Measurements from ENCODE around the gene LCN10. TPM values are rescaled to one million over a fixed set of nuclear protein-coding genes. Genes with fewer than 3 reads are reported as not detected.
A peak's percentile ranks its signal among the peaks of the same experiment; 100 is the strongest.
"Not testable (repeated sequence)": the region's sequence is repeated elsewhere in the genome, so short reads cannot be mapped to it uniquely, and the experiment has no call there.

The LCN10 gene
- total RNA-seq, 2 donors from 2014 or later, result 0.90 TPM; not detected in 1

DNA sequence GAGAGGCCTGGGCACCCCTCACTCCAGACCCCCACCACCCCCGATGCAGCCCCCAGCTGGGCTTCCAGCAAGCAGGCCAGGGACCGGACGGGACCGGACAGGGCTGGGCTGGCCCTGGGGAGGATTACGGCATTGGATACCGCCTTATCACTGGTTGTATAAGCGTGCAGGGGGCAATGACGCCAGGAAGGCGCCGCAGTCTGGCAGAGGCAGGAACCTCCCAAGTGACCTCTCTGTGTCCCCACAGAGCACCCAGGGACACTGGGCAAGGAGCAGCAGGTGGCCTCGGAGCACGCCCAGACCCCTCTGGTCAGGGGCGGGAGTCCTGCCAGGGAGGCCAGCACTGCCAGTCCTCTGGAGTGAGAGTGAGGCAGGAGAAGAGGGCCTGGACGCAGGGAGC is 22.3 kb upstream of the LCN10 start:
- Mint-ChIP-seq H3K27me3 (peaks cover 16% of the 10 kb centered on the region), H3K27ac (no peak overlapping the region), H3K4me1 (peaks cover 16% of the 10 kb centered on the region), H3K36me3 (ENCODE audit: low read depth) (no peaks in the 10 kb centered on the region), H3K4me3 (no peak overlapping the region)
- ATAC-seq (no peak), DNase-seq (no peak)
- no peaks in the 10 kb centered on the region for H3K9me3 ChIP-seq (ENCODE audit: control insufficient read depth, low read length, poor library complexity, severe bottlenecking)

GRCh38 chr9:136764301-136764891 is 21.7 kb upstream of the LCN10 start, which contains the start of gene LCN15:
Gene LCN15 (minus strand): TSS chr9:136764518. CDS start chr9:136764488, 30 bp downstream.
- Mint-ChIP-seq H3K27ac (no peak within 1 kb of the TSS), H3K4me1 (peaks cover 11% of the 10 kb centered on the region), H3K4me3 (no peak within 1 kb of the TSS), H3K36me3 (ENCODE audit: low read depth) (no peaks in the 10 kb centered on the region), H3K27me3 (peaks cover 20% of the 10 kb centered on the region)
- ATAC-seq, result no peak
- H3K9me3 ChIP-seq (ENCODE audit: control insufficient read depth, low read length, poor library complexity, severe bottlenecking), result no peaks in the 10 kb centered on the region
- DNase-seq, result no peak

DNA sequence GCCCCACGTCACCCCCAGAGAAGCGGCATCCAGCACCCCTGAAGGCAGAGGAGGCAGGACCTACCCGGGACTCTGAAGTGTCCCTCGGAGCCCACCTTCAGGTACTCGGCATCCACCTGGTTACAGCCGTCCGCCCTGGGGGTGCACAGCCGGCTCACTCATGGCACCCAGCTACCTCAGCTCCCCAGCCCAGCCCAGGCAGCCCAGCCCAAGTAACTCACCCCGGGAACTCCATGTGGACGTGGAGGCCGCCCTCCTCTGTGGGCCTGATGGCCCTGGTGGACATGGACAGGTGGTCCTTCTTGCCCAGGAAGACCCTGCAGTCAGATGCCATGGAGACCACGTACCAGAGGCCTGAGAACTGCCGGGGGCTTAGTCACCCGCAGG is 20.9 kb upstream of the LCN10 start:
- no peak for ATAC-seq
- H3K36me3 Mint-ChIP-seq (ENCODE audit: low read depth), result no peaks in the 10 kb centered on the region
- H3K27me3 Mint-ChIP-seq, result peaks cover 20% of the 10 kb centered on the region
- H3K4me1 Mint-ChIP-seq, result peaks cover 11% of the 10 kb centered on the region
- H3K27ac Mint-ChIP-seq, result no peak overlapping the region
- H3K9me3 ChIP-seq (ENCODE audit: control insufficient read depth, low read length, poor library complexity, severe bottlenecking), result no peaks in the 10 kb centered on the region
- no peak for DNase-seq
- H3K4me3 Mint-ChIP-seq, result no peak overlapping the region

- Mint-ChIP-seq H3K36me3 (ENCODE audit: low read depth) (no peaks in the 10 kb centered on the region), H3K27ac (no peak overlapping the region), H3K4me3 (no peak overlapping the region), H3K4me1 (peaks cover 11% of the 10 kb centered on the region), H3K27me3 (peaks cover 18% of the 10 kb centered on the region)
- no peaks in the 10 kb centered on the region for H3K9me3 ChIP-seq (ENCODE audit: control insufficient read depth, low read length, poor library complexity, severe bottlenecking)
- DNase-seq, result peak in 2 of 3 donors; percentile 30 to 42
- peak; percentile 29 for ATAC-seq
These were observed 20.3 kb upstream of the LCN10 start for GRCh38 chr9:136762915-136763648.

DNA sequence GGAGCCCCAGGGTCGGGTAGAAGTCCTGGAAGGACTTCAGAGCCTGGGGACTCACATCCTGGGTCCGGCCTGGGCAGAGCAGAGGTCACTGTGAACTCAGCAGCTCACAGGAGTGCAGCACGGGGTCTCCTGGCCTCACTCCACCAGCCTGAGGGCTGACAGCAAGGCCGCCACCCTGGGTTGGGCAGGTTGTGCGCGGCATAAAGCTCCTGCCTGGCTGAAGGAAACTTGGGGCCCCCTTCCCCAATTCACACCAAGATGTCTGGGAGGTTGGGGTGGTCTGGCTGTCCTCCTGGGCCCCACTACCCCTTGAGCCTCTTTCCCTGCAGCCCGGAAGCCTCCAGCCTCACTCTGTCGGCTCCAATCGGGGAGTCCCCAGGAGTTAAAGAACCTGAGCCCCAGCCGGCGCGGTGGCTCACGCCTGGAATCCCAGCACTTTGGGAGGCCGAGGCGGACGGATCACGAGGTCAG is 19.5 kb upstream of the LCN10 start:
- Mint-ChIP-seq H3K4me1 (peaks cover 11% of the 10 kb centered on the region), H3K4me3 (no peak overlapping the region), H3K36me3 (ENCODE audit: low read depth) (no peaks in the 10 kb centered on the region), H3K27ac (no peak overlapping the region), H3K27me3 (peaks cover 13% of the 10 kb centered on the region)
- no peaks in the 10 kb centered on the region for H3K9me3 ChIP-seq (ENCODE audit: control insufficient read depth, low read length, poor library complexity, severe bottlenecking)
- ATAC-seq, result no peak
- DNase-seq, result no peak

- DNase-seq, result no peak
These were observed 18.8 kb upstream of the LCN10 start for GRCh38 chr9:136761545-136761981.

DNA sequence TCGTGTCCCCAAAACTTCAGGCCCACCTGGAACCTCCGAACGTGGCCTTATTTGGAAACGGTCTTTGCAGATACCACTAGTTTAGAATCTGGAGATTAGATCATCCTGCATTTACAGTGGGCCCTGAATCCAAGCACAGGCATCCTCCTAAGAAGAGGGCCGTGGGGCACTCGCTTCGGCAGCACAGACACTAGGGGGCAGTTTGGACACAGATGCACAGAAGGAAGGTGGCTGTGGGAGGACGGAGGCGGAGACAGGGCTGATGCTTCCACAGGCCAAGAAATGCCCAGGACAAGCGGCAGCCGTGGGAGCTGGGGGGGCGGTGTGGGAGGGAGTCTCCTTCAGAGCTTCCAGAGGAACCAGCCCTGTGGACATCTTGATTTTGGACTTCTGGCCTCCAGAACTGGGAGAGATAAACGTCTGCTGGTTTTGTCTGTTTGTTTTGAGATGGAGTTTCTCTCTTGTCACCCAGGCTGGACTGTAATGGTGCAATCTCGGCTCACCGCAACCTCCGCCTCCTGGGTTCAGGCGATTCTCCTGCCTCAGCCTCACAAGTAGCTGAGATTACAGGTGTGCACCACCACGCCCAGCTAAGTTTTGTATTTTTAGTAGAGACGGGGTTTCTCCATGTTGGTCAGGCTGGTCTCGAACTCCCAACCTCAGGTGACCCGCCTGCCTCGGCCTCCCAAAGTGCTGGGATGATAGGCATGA is 18.2 kb upstream of the LCN10 start:
- H3K27ac Mint-ChIP-seq; H3K4me1 Mint-ChIP-seq; H3K9me3 ChIP-seq (ENCODE audit: control insufficient read depth, low read length, poor library complexity, severe bottlenecking); H3K36me3 Mint-ChIP-seq (ENCODE audit: low read depth); DNase-seq; H3K27me3 Mint-ChIP-seq; H3K4me3 Mint-ChIP-seq; ATAC-seq: not testable (repeated sequence)

More at GRCh38 chr9:136761545-136761981, 18.8 kb upstream of the LCN10 start:
- H3K9me3 ChIP-seq (ENCODE audit: control insufficient read depth, low read length, poor library complexity, severe bottlenecking), result no peaks in the 10 kb centered on the region
- no peaks in the 10 kb centered on the region for H3K36me3 Mint-ChIP-seq (ENCODE audit: low read depth)
- H3K27ac Mint-ChIP-seq, result no peak overlapping the region
- H3K4me1 Mint-ChIP-seq, result peaks cover 5% of the 10 kb centered on the region
- no peak for ATAC-seq
- H3K27me3 Mint-ChIP-seq, result peaks cover 7% of the 10 kb centered on the region
- H3K4me3 Mint-ChIP-seq, result no peak overlapping the region

DNA sequence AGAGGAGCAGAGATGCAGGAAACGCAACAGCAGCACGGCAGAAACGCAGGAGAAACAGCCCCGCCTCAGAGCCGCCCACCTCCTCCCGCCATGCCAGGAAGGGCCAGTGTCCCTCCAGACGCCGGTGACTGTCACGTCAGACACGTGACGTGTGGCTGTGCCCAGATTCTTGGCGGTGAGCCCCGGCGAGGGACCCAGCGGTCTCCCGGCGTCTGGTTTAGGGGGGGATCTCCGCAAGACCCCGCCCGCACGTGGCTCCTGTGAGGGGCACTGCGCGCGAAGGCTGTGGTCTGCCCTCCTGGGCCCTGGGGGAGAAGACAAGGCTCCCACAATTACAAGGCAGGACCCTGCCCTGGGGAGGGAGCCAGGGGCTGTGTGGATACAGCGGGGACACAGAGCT is 17.7 kb upstream of the LCN10 start:
- Mint-ChIP-seq H3K27ac (no peak overlapping the region), H3K36me3 (ENCODE audit: low read depth) (no peaks in the 10 kb centered on the region), H3K27me3 (peaks cover 7% of the 10 kb centered on the region), H3K4me1 (no peaks in the 10 kb centered on the region), H3K4me3 (no peak overlapping the region)
- no peaks in the 10 kb centered on the region for H3K9me3 ChIP-seq (ENCODE audit: control insufficient read depth, low read length, poor library complexity, severe bottlenecking)
- ATAC-seq (no peak), DNase-seq (no peak)

- no peaks in the 10 kb centered on the region for H3K9me3 ChIP-seq (ENCODE audit: control insufficient read depth, low read length, poor library complexity, severe bottlenecking)
- no peaks in the 10 kb centered on the region for H3K4me1 Mint-ChIP-seq
- DNase-seq (no peak), ATAC-seq (no peak)
- H3K27ac Mint-ChIP-seq, result no peak overlapping the region
- no peaks in the 10 kb centered on the region for H3K36me3 Mint-ChIP-seq (ENCODE audit: low read depth)
- no peak overlapping the region for H3K4me3 Mint-ChIP-seq
- H3K27me3 Mint-ChIP-seq, result peaks cover 7% of the 10 kb centered on the region
These were observed 16.9 kb upstream of the LCN10 start for GRCh38 chr9:136759436-136760325.

DNA sequence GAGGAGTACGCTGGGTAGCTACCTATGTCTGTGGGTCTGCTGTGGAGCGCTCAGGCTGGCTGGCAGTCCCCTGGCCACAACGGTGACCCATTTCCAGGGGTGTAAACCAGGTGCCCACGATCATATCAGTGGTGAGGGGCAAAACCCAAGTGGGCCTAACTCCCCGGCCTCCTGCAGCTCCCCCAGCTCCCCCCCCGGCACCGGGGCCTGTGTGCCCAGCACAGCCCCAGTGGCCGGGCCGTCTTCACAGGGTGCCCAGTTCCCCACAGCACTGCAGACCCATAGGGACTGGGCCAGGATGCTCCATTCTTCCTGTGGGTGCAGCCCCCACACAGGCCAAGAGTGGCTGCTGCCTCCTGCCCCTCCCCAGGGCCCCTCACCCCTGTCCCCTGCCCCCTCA is 16.3 kb upstream of the LCN10 start:
- no peaks in the 10 kb centered on the region for H3K36me3 Mint-ChIP-seq (ENCODE audit: low read depth)
- H3K9me3 ChIP-seq (ENCODE audit: control insufficient read depth, low read length, poor library complexity, severe bottlenecking), result no peaks in the 10 kb centered on the region
- no peaks in the 10 kb centered on the region for H3K4me1 Mint-ChIP-seq
- ATAC-seq (no peak), DNase-seq (no peak)
- peak overlapping the region; percentile 27 for H3K27ac Mint-ChIP-seq
- no peak overlapping the region for H3K4me3 Mint-ChIP-seq
- peaks cover 7% of the 10 kb centered on the region for H3K27me3 Mint-ChIP-seq

GRCh38 chr9:136757751-136758140 is 15.0 kb upstream of the LCN10 start:
- ATAC-seq (no peak), DNase-seq (no peak)
- H3K9me3 ChIP-seq (ENCODE audit: control insufficient read depth, low read length, poor library complexity, severe bottlenecking), result no peaks in the 10 kb centered on the region
- H3K36me3 Mint-ChIP-seq (ENCODE audit: low read depth), result no peaks in the 10 kb centered on the region
- H3K4me3 Mint-ChIP-seq, result no peak overlapping the region
- H3K27me3 Mint-ChIP-seq, result peaks cover 7% of the 10 kb centered on the region
- no peak overlapping the region for H3K27ac Mint-ChIP-seq
- H3K4me1 Mint-ChIP-seq, result no peaks in the 10 kb centered on the region

GRCh38 chr9:136757328-136757727 is 14.6 kb upstream of the LCN10 start:
- ATAC-seq (peak; percentile 46), DNase-seq (no peak)
- H3K4me1 Mint-ChIP-seq, result no peaks in the 10 kb centered on the region
- no peak overlapping the region for H3K27ac Mint-ChIP-seq
- H3K4me3 Mint-ChIP-seq, result no peak overlapping the region
- H3K9me3 ChIP-seq (ENCODE audit: control insufficient read depth, low read length, poor library complexity, severe bottlenecking), result no peaks in the 10 kb centered on the region
- H3K36me3 Mint-ChIP-seq (ENCODE audit: low read depth), result no peaks in the 10 kb centered on the region
- H3K27me3 Mint-ChIP-seq, result peaks cover 7% of the 10 kb centered on the region

DNA sequence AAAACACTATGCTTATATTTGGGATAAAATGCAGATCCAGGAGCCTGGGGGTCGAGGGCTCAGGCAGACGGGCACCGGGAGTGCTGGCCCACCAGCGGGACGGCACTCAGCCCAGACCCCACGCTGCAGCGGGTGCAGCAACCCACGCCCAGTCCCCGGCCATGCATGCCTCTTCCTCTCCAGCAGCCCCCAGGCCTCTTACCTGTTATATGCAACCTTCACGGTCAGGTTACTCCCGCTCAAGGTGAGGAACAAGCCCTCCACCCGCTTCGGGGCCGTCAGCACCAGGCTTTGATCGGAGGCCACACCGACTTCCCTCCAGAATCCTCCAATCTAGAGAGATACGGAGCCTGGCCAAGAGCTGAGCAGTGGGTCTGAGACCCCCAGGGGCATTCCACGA is 14.1 kb upstream of the LCN10 start:
- no peak overlapping the region for H3K4me3 Mint-ChIP-seq
- H3K36me3 Mint-ChIP-seq (ENCODE audit: low read depth), result no peaks in the 10 kb centered on the region
- no peak for ATAC-seq
- H3K27ac Mint-ChIP-seq, result no peak overlapping the region
- DNase-seq, result no peak
- no peaks in the 10 kb centered on the region for H3K9me3 ChIP-seq (ENCODE audit: control insufficient read depth, low read length, poor library complexity, severe bottlenecking)
- no peaks in the 10 kb centered on the region for H3K4me1 Mint-ChIP-seq
- peaks cover 7% of the 10 kb centered on the region for H3K27me3 Mint-ChIP-seq

Data from T-helper 17 cell (primary cell).